ENCODE results near the gene NEK6.
A peak's percentile ranks its signal among the peaks of the same experiment; 100 is the strongest.

NEK6 gene

GRCh38 chr9:124299515-124300090 is 41.9 kb downstream of the NEK6 start:
- peak overlapping the region; percentile 47 for H3K9ac ChIP-seq (ENCODE audit: insufficient read length, low read depth)
- H3K9me3 ChIP-seq (ENCODE audit: insufficient read depth, low read length): no peaks in the 10 kb centered on the region
- H3K27me3 ChIP-seq (ENCODE audit: insufficient read depth, insufficient read length): no peaks in the 10 kb centered on the region
- no peak for TF ChIP-seq YY1 (IDR thresholded peaks at IDR 0.05; ENCODE audit: insufficient read depth, insufficient read length)
- no peak for TF ChIP-seq ZNF274 (IDR thresholded peaks at IDR 0.05; ENCODE audit: low read depth, low read length)
- TF ChIP-seq SUZ12 (IDR thresholded peaks at IDR 0.05; ENCODE audit: extremely low read depth, insufficient read depth, insufficient read length): no peak
- peaks cover 60% of the 10 kb centered on the region for H3K36me3 ChIP-seq (ENCODE audit: insufficient read depth, insufficient read length, low read length)
- H3K4me3 ChIP-seq (ENCODE audit: insufficient read length, low read depth): no peak overlapping the region
- no peak for DNase-seq (ENCODE audit: low read depth, low spot score)
- H3K4me1 ChIP-seq (ENCODE audit: insufficient read depth, insufficient read length): peaks cover 34% of the 10 kb centered on the region

- H3K9ac ChIP-seq (ENCODE audit: insufficient read length, low read depth): peak overlapping the region; percentile 7
- DNase-seq (ENCODE audit: low read depth, low spot score): no peak
- H3K36me3 ChIP-seq (ENCODE audit: insufficient read depth, insufficient read length, low read length): peaks cover 63% of the 10 kb centered on the region
- H3K4me1 ChIP-seq (ENCODE audit: insufficient read depth, insufficient read length): peaks cover 32% of the 10 kb centered on the region
- no peak for TF ChIP-seq SUZ12 (IDR thresholded peaks at IDR 0.05; ENCODE audit: extremely low read depth, insufficient read depth, insufficient read length)
- TF ChIP-seq ZNF274 (IDR thresholded peaks at IDR 0.05; ENCODE audit: low read depth, low read length): no peak
- no peak for TF ChIP-seq YY1 (IDR thresholded peaks at IDR 0.05; ENCODE audit: insufficient read depth, insufficient read length)
- H3K4me3 ChIP-seq (ENCODE audit: insufficient read length, low read depth): no peak overlapping the region
- H3K27me3 ChIP-seq (ENCODE audit: insufficient read depth, insufficient read length): no peaks in the 10 kb centered on the region
- H3K9me3 ChIP-seq (ENCODE audit: insufficient read depth, low read length): no peaks in the 10 kb centered on the region
Observed at GRCh38 chr9:124300312-124300711, 42.6 kb downstream of the NEK6 start.

GRCh38 chr9:124302921-124303320 is 45.2 kb downstream of the NEK6 start:
- DNase-seq (ENCODE audit: low read depth, low spot score): no peak
- no peaks in the 10 kb centered on the region for H3K27me3 ChIP-seq (ENCODE audit: insufficient read depth, insufficient read length)
- TF ChIP-seq SUZ12 (IDR thresholded peaks at IDR 0.05; ENCODE audit: extremely low read depth, insufficient read depth, insufficient read length) (no peak), ZNF274 (IDR thresholded peaks at IDR 0.05; ENCODE audit: low read depth, low read length) (no peak), YY1 (IDR thresholded peaks at IDR 0.05; ENCODE audit: insufficient read depth, insufficient read length) (no peak)
- H3K4me3 ChIP-seq (ENCODE audit: insufficient read length, low read depth): no peak overlapping the region
- H3K9ac ChIP-seq (ENCODE audit: insufficient read length, low read depth): no peak overlapping the region
- peaks cover 14% of the 10 kb centered on the region for H3K4me1 ChIP-seq (ENCODE audit: insufficient read depth, insufficient read length)
- H3K36me3 ChIP-seq (ENCODE audit: insufficient read depth, insufficient read length, low read length): peaks cover 61% of the 10 kb centered on the region
- no peaks in the 10 kb centered on the region for H3K9me3 ChIP-seq (ENCODE audit: insufficient read depth, low read length)

GRCh38 chr9:124303762-124304161 is 46.0 kb downstream of the NEK6 start:
- H3K4me1 ChIP-seq (ENCODE audit: insufficient read depth, insufficient read length): peaks cover 10% of the 10 kb centered on the region

GRCh38 chr9:124304285-124304684 is 46.5 kb downstream of the NEK6 start:
- peaks cover 14% of the 10 kb centered on the region for H3K4me1 ChIP-seq (ENCODE audit: insufficient read depth, insufficient read length)
- no peaks in the 10 kb centered on the region for H3K27me3 ChIP-seq (ENCODE audit: insufficient read depth, insufficient read length)
- TF ChIP-seq ZNF274 (IDR thresholded peaks at IDR 0.05; ENCODE audit: low read depth, low read length) (no peak), YY1 (IDR thresholded peaks at IDR 0.05; ENCODE audit: insufficient read depth, insufficient read length) (no peak), SUZ12 (IDR thresholded peaks at IDR 0.05; ENCODE audit: extremely low read depth, insufficient read depth, insufficient read length) (no peak)
- H3K9ac ChIP-seq (ENCODE audit: insufficient read length, low read depth): no peak overlapping the region
- no peaks in the 10 kb centered on the region for H3K9me3 ChIP-seq (ENCODE audit: insufficient read depth, low read length)
- DNase-seq (ENCODE audit: low read depth, low spot score): no peak
- H3K4me3 ChIP-seq (ENCODE audit: insufficient read length, low read depth): no peak overlapping the region
- H3K36me3 ChIP-seq (ENCODE audit: insufficient read depth, insufficient read length, low read length): peaks cover 65% of the 10 kb centered on the region

More at GRCh38 chr9:124303762-124304161, 46.0 kb downstream of the NEK6 start:
- no peak for DNase-seq (ENCODE audit: low read depth, low spot score)
- TF ChIP-seq YY1 (IDR thresholded peaks at IDR 0.05; ENCODE audit: insufficient read depth, insufficient read length) (no peak), ZNF274 (IDR thresholded peaks at IDR 0.05; ENCODE audit: low read depth, low read length) (no peak), SUZ12 (IDR thresholded peaks at IDR 0.05; ENCODE audit: extremely low read depth, insufficient read depth, insufficient read length) (no peak)
- Histone ChIP-seq H3K9me3 (ENCODE audit: insufficient read depth, low read length) (no peaks in the 10 kb centered on the region), H3K4me3 (ENCODE audit: insufficient read length, low read depth) (no peak overlapping the region), H3K27me3 (ENCODE audit: insufficient read depth, insufficient read length) (no peaks in the 10 kb centered on the region), H3K9ac (ENCODE audit: insufficient read length, low read depth) (no peak overlapping the region), H3K36me3 (ENCODE audit: insufficient read depth, insufficient read length, low read length) (peaks cover 64% of the 10 kb centered on the region)

GRCh38 chr9:124306098-124306735 is 48.5 kb downstream of the NEK6 start:
- H3K27me3 ChIP-seq (ENCODE audit: insufficient read depth, insufficient read length): no peaks in the 10 kb centered on the region
- no peak for DNase-seq (ENCODE audit: low read depth, low spot score)
- no peak overlapping the region for H3K9ac ChIP-seq (ENCODE audit: insufficient read length, low read depth)
- no peaks in the 10 kb centered on the region for H3K9me3 ChIP-seq (ENCODE audit: insufficient read depth, low read length)
- peaks cover 20% of the 10 kb centered on the region for H3K4me1 ChIP-seq (ENCODE audit: insufficient read depth, insufficient read length)
- H3K36me3 ChIP-seq (ENCODE audit: insufficient read depth, insufficient read length, low read length): peaks cover 77% of the 10 kb centered on the region
- no peak overlapping the region for H3K4me3 ChIP-seq (ENCODE audit: insufficient read length, low read depth)
- no peak for TF ChIP-seq SUZ12 (IDR thresholded peaks at IDR 0.05; ENCODE audit: extremely low read depth, insufficient read depth, insufficient read length)
- TF ChIP-seq YY1 (IDR thresholded peaks at IDR 0.05; ENCODE audit: insufficient read depth, insufficient read length): no peak
- TF ChIP-seq ZNF274 (IDR thresholded peaks at IDR 0.05; ENCODE audit: low read depth, low read length): no peak

- Histone ChIP-seq H3K4me3 (ENCODE audit: insufficient read length, low read depth) (no peak overlapping the region), H3K4me1 (ENCODE audit: insufficient read depth, insufficient read length) (peaks cover 23% of the 10 kb centered on the region), H3K36me3 (ENCODE audit: insufficient read depth, insufficient read length, low read length) (peaks cover 77% of the 10 kb centered on the region), H3K27me3 (ENCODE audit: insufficient read depth, insufficient read length) (no peaks in the 10 kb centered on the region), H3K9me3 (ENCODE audit: insufficient read depth, low read length) (no peaks in the 10 kb centered on the region), H3K9ac (ENCODE audit: insufficient read length, low read depth) (no peak overlapping the region)
- DNase-seq (ENCODE audit: low read depth, low spot score): no peak
- TF ChIP-seq YY1 (IDR thresholded peaks at IDR 0.05; ENCODE audit: insufficient read depth, insufficient read length) (no peak), SUZ12 (IDR thresholded peaks at IDR 0.05; ENCODE audit: extremely low read depth, insufficient read depth, insufficient read length) (no peak), ZNF274 (IDR thresholded peaks at IDR 0.05; ENCODE audit: low read depth, low read length) (no peak)
Observed at GRCh38 chr9:124307379-124308030, 49.8 kb downstream of the NEK6 start.

Measured in NT2/D1 (cell line).